Measurements from ENCODE around the gene HUWE1.

HUWE1 gene

DNA sequence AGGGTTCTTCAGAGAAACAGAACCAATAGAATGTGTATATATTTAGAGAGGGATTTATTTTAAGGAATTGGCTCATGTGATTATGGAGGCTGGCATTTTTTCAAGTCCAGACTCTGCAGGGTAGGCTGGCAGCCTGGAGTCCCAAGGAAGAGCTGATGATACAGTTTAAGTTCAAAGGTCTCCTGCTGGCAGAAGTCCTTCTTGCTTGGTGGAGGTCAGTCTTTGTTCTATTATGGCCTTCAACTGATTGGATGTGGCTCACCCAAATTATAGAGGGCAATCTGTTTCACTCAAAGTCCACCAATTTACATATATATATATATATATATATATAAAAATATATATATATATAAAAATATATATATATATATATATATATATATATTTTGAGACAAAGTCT lies 200.2 kb downstream of the HUWE1 start:
- DNase-seq = no peak

- DNase-seq = no peak
These were observed 202.6 kb downstream of the HUWE1 start for GRCh38 chrX:53483838-53484405.

DNA sequence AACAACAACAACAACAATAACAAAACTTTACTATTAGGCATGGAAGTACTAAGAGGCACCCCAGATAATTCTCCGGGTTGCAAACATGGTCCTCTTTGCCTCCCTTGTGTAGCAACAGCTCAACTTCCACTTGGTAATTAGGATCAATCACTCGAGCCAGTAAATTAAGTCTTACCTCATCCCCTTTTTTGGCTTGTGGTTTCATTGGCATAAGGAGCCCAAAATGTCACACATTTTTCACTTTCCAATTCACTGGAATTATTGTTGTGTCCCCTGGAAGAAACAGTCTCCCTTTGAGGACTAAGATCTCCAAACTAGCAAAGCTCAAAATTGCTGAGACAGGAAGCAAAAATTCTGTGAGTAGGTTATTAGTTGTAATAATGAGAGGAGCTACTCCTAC lies 203.1 kb downstream of the HUWE1 start:
- DNase-seq = no peak
